GM23338 (cell line): Measurements from ENCODE around the gene GSTM1.

Experiments used
- CREB1 ChIP-seq: fragments of 250-450 bp; sonication (Bioruptor Pico); IDR thresholded peaks from 2 replicates; pipeline ENCODE4 v1.5.0; 2020; ENCODE audit warnings: low read depth, mild to moderate bottlenecking, moderate library complexity
- ETS1 ChIP-seq: IDR thresholded peaks from 2 replicates; pipeline ENCODE4 v1.6.1; 2016; ENCODE audit warnings: antibody characterized with exemption
- EZH2 ChIP-seq: fragments of 200-600 bp; sonication (generic); IDR thresholded peaks from one replicate; pipeline ENCODE4 v1.8.0; 2017; ENCODE audit warnings: antibody characterized with exemption, mild to moderate bottlenecking, low read depth; ENCODE audit not compliant: unreplicated experiment
- EZH2phosphoT487 ChIP-seq: fragments of 200-600 bp; sonication (generic); IDR thresholded peaks from one replicate; pipeline ENCODE4 v1.8.1; 2018; ENCODE audit warnings: antibody characterized with exemption; ENCODE audit not compliant: unreplicated experiment
- JUNB ChIP-seq: IDR thresholded peaks from one replicate; pipeline ENCODE4 v1.6.1; 2016; ENCODE audit warnings: antibody characterized with exemption; ENCODE audit not compliant: unreplicated experiment
- NANOG ChIP-seq: IDR thresholded peaks from 2 replicates; pipeline ENCODE4 v1.6.1; 2016; ENCODE audit warnings: antibody characterized with exemption, borderline replicate concordance
- POLR2AphosphoS5 ChIP-seq: IDR thresholded peaks from 2 replicates; pipeline ENCODE4 v1.6.1; 2016; ENCODE audit warnings: antibody characterized with exemption, low read depth
- REST ChIP-seq: IDR thresholded peaks from one replicate; pipeline ENCODE4 v1.6.1; 2018; ENCODE audit warnings: antibody characterized with exemption; ENCODE audit not compliant: unreplicated experiment
- STAT1 ChIP-seq: IDR thresholded peaks from one replicate; pipeline ENCODE4 v1.6.1; 2016; ENCODE audit warnings: antibody characterized with exemption; ENCODE audit not compliant: unreplicated experiment
- ZNF331 ChIP-seq: fragments of 250-450 bp; sonication (Bioruptor Pico); IDR thresholded peaks from 2 replicates; pipeline ENCODE4 v1.5.0; 2020; ENCODE audit warnings: low read depth, mild to moderate bottlenecking, moderate library complexity
- TF ChIP-seq, protein P1 (sequence below), 2 experiments: fragments of 200-600 bp in 1 of 2; sonication (generic) in 1 of 2; conservative IDR thresholded peaks; 2 replicates each; pipeline versions ENCODE4 v1.5.1 to v1.6.1; 2016 to 2017; ENCODE audit warnings: antibody characterized with exemption in 2 of 2, low read depth in 2 of 2, mild to moderate bottlenecking in 2 of 2, moderate library complexity in 1 of 2

DNA sequence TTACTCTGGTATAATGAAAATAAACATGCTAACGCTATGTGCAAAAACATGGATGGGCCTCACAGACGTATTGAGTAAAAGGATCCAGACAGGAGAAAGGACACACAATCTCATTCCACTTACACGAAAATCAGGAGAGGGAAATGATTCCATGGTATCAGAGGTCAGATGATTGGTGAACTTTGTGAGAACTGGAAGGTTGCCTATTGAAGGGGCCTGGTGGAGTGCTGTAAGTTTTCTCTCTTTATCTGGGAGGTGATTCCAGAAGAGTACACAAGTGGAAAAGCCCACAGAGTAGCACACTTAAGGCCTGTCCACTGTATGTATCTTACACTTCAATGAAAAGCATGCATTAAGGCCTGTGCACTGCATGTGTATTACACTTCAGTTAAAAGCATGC, 10.2 kb upstream of the GSTM1 start:
- TF ChIP-seq, protein P1, sequence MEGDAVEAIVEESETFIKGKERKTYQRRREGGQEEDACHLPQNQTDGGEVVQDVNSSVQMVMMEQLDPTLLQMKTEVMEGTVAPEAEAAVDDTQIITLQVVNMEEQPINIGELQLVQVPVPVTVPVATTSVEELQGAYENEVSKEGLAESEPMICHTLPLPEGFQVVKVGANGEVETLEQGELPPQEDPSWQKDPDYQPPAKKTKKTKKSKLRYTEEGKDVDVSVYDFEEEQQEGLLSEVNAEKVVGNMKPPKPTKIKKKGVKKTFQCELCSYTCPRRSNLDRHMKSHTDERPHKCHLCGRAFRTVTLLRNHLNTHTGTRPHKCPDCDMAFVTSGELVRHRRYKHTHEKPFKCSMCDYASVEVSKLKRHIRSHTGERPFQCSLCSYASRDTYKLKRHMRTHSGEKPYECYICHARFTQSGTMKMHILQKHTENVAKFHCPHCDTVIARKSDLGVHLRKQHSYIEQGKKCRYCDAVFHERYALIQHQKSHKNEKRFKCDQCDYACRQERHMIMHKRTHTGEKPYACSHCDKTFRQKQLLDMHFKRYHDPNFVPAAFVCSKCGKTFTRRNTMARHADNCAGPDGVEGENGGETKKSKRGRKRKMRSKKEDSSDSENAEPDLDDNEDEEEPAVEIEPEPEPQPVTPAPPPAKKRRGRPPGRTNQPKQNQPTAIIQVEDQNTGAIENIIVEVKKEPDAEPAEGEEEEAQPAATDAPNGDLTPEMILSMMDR (conservative IDR thresholded peaks at IDR 0.05; ENCODE audit: low read depth in 2 of 2) = no peak
- TF ChIP-seq CREB1 (CRISPR knock-in tag) (no peak), JUNB (no peak), STAT1 (no peak), EZH2phosphoT487 (no peak), REST (no peak), EZH2 (no peak), POLR2AphosphoS5 (no peak), ZNF331 (CRISPR knock-in tag) (no peak), NANOG (no peak), ETS1 (no peak)
